Mesothelial cell of epicardium (in vitro differentiated cells): ENCODE results near the gene XPO5. TPM values are rescaled to one million over a fixed set of nuclear protein-coding genes. Genes with fewer than 3 reads are reported as not detected.

ENCODE experiments used
- DNase-seq, 2 experiments: peaks; one replicate each; pipeline ENCODE4 v3.0.0; 2021; ENCODE audit warnings: low spot score in 2 of 2; ENCODE audit not compliant: unreplicated experiment in 2 of 2
- H3K27ac Mint-ChIP-seq: 2 replicates; pipeline ENCODE4 v1.8.0; 2021; ENCODE audit warnings: mixed read lengths
- H3K27me3 Mint-ChIP-seq: 2 replicates; pipeline ENCODE4 v1.8.0; 2021; ENCODE audit warnings: low read depth, mixed read lengths
- H3K36me3 Mint-ChIP-seq: 2 replicates; pipeline ENCODE4 v1.8.0; 2021; ENCODE audit warnings: mixed read lengths
- H3K4me1 Mint-ChIP-seq: 2 replicates; pipeline ENCODE4 v1.8.0; 2021; ENCODE audit warnings: mixed read lengths
- H3K4me3 Mint-ChIP-seq: 2 replicates; pipeline ENCODE4 v1.8.0; 2021; ENCODE audit warnings: mild to moderate bottlenecking, moderate library complexity, mixed read lengths
- H3K9me3 Mint-ChIP-seq: 2 replicates; pipeline ENCODE4 v1.8.0; 2021; ENCODE audit warnings: mixed read lengths
- total RNA-seq: library from RNA; stranded (reverse); gene quantifications from 3 replicates; pipeline ENCODE4 v1.2.1, GENCODE V29; 2021
- TF ChIP-seq, protein P1 (sequence below): fragments of 200-600 bp; sonication (generic); IDR thresholded peaks from one replicate; pipeline ENCODE4 v1.5.0; 2021; ENCODE audit warnings: antibody characterized with exemption; ENCODE audit not compliant: unreplicated experiment

Gene XPO5
- 58.1 to 62.6 TPM (median 58.7 TPM) in 3 replicates for total RNA-seq

GRCh38 chr6:43575772-43576551 lies at the start of gene XPO5, which contains the start of gene POLH:
XPO5 (minus strand) TSS chr6:43576038; CDS start chr6:43575864, 174 bp downstream.
POLH (plus strand) TSS chr6:43576185; CDS start chr6:43582320, 6,135 bp downstream.
- H3K27me3 Mint-ChIP-seq, result no peaks in the 10 kb centered on the region
- H3K27ac Mint-ChIP-seq, result peak within 1 kb of the TSS; percentile 91
- TF ChIP-seq, protein P1, sequence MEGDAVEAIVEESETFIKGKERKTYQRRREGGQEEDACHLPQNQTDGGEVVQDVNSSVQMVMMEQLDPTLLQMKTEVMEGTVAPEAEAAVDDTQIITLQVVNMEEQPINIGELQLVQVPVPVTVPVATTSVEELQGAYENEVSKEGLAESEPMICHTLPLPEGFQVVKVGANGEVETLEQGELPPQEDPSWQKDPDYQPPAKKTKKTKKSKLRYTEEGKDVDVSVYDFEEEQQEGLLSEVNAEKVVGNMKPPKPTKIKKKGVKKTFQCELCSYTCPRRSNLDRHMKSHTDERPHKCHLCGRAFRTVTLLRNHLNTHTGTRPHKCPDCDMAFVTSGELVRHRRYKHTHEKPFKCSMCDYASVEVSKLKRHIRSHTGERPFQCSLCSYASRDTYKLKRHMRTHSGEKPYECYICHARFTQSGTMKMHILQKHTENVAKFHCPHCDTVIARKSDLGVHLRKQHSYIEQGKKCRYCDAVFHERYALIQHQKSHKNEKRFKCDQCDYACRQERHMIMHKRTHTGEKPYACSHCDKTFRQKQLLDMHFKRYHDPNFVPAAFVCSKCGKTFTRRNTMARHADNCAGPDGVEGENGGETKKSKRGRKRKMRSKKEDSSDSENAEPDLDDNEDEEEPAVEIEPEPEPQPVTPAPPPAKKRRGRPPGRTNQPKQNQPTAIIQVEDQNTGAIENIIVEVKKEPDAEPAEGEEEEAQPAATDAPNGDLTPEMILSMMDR, result no peak
- peaks cover 11% of the 10 kb centered on the region for H3K36me3 Mint-ChIP-seq
- peaks cover 31% of the 10 kb centered on the region for H3K4me1 Mint-ChIP-seq
- peak; percentile 90 to 94 for DNase-seq
- H3K9me3 Mint-ChIP-seq, result no peaks in the 10 kb centered on the region
- peak within 1 kb of the TSS; percentile 93 for H3K4me3 Mint-ChIP-seq

DNA sequence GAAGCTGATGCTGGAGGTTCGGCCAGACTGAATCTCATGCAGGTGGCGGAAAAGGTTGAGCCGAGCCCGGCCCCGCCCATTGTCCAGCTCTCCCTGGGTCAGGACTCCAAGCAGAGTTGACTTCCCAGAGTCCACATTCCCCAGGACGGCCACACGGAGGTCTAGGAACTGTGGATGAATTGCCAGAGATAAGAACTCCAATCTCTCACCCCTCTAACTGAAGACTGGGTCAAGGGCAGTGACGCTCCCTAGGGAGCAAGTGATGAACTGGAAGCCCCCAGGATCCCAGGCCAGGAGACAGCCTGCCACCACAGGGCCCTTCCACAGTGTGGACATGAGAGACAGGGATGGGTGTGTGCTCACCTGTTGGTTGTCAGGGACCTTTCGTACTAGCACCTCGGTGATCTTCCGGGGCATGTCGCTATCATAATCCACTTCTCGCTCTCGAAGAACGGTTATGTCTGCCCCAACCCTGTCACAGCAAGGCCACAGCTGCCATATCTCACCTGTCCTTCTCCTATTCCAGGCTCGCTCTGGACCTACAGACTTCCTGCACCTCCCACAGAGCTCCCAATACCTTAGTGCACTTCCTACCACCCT lies 49.7 kb upstream of the XPO5 start:
- Mint-ChIP-seq H3K27me3 (no peaks in the 10 kb centered on the region), H3K9me3 (no peaks in the 10 kb centered on the region), H3K4me1 (peaks cover 23% of the 10 kb centered on the region), H3K4me3 (no peak overlapping the region), H3K36me3 (peaks cover 36% of the 10 kb centered on the region), H3K27ac (no peak overlapping the region)
- no peak for DNase-seq
- TF ChIP-seq, protein P1, result no peak

- DNase-seq, result no peak
- TF ChIP-seq, protein P1, result no peak
- Mint-ChIP-seq H3K27me3 (no peaks in the 10 kb centered on the region), H3K4me1 (peaks cover 18% of the 10 kb centered on the region), H3K36me3 (peaks cover 38% of the 10 kb centered on the region), H3K27ac (no peak overlapping the region), H3K9me3 (no peaks in the 10 kb centered on the region), H3K4me3 (no peak overlapping the region)
Measured at GRCh38 chr6:43624786-43625288, 49.0 kb upstream of the XPO5 start.

DNA sequence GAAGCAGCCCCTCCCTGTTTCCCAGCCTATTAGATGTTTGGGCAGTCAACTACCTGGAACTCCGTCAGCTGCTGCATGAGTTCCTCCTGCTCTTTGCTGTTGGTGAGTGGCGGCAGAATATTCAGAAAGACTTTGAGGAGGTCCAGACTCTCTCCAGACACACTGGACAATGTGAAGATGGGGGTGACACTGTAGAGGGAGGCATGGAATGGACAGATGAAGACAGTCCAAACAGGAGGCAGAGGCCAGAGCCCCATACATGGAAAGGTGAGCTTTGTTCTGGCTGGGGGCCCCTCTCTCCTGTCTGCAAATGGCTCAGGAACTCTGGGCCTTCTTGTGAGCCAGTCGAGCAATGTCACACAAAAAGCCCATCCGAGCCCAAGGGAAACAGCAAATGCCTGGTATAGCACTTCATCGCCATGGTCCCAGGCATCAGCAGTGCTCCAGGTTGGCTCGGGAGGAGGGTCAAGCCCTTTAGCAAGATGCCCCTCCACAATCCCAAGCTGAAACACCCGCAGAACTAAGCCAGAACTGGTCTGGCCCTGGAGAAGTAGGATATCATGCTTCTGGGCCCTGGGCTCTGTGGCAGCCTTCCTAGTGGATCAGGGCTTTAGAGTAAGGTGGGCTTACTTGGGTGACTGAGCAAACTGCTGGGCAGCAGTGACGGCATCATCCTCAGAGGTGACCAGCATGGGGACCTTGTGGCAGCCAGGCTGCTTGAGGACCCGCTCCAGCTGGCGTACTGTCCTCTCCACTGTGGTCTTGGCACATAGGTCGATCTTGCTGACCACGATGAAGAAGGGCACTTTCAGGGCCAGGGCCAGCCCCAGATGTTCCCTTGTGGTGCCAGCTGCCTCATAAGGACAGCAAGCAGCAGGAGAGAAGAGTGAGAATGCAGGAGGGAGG lies 48.3 kb upstream of the XPO5 start:
- no peak for DNase-seq
- H3K36me3 Mint-ChIP-seq, result peaks cover 38% of the 10 kb centered on the region
- no peak overlapping the region for H3K27ac Mint-ChIP-seq
- H3K4me1 Mint-ChIP-seq, result peaks cover 18% of the 10 kb centered on the region
- H3K27me3 Mint-ChIP-seq, result no peaks in the 10 kb centered on the region
- no peak overlapping the region for H3K4me3 Mint-ChIP-seq
- H3K9me3 Mint-ChIP-seq, result no peaks in the 10 kb centered on the region
- TF ChIP-seq, protein P1, result no peak

- no peak for DNase-seq
- TF ChIP-seq, protein P1, result no peak
- H3K4me1 Mint-ChIP-seq, result peaks cover 8% of the 10 kb centered on the region
- no peak overlapping the region for H3K4me3 Mint-ChIP-seq
- H3K9me3 Mint-ChIP-seq, result no peaks in the 10 kb centered on the region
- H3K27ac Mint-ChIP-seq, result no peak overlapping the region
- no peaks in the 10 kb centered on the region for H3K27me3 Mint-ChIP-seq
- H3K36me3 Mint-ChIP-seq, result peaks cover 38% of the 10 kb centered on the region
Measured at GRCh38 chr6:43622541-43622940, 46.7 kb upstream of the XPO5 start.
